GM06990 (cell line): ENCODE measurements around the gene EPC2.
"Not testable (repeated sequence)": the region's sequence is repeated elsewhere in the genome, so short reads cannot be mapped to it uniquely, and the experiment has no call there.

Experiments used
- DNase-seq: peaks from one replicate; pipeline ENCODE4 v3.0.0-alpha.2; 2011; ENCODE audit not compliant: insufficient read length; ENCODE audit errors: extremely low read depth
- H3K27me3 ChIP-seq: replicated peaks from 2 replicates; pipeline ENCODE4 v1.6.0; 2011; ENCODE audit warnings: low read length; ENCODE audit not compliant: control insufficient read depth, insufficient read depth
- H3K36me3 ChIP-seq: 2 replicates; pipeline ENCODE4 v1.5.1; 2011; ENCODE audit warnings: low read length; ENCODE audit not compliant: control insufficient read depth, insufficient read depth
- H3K4me3 ChIP-seq: replicated peaks from 2 replicates; pipeline ENCODE4 v1.5.1; 2011; ENCODE audit warnings: low read depth, mild to moderate bottlenecking, control low read depth, low read length
- CTCF ChIP-seq: IDR thresholded peaks from 2 replicates; pipeline ENCODE4 v1.5.1; 2011; ENCODE audit warnings: low read length, control low read depth, mild to moderate bottlenecking, inconsistent platforms; ENCODE audit not compliant: insufficient read depth, poor library complexity, severe bottlenecking

The EPC2 gene

GRCh38 chr2:148684507-148684906, 40.0 kb downstream of the EPC2 start:
- DNase-seq, result no peak
- no peak for TF ChIP-seq CTCF
- no peak overlapping the region for H3K4me3 ChIP-seq
- H3K27me3 ChIP-seq, result no peaks in the 10 kb centered on the region
- no peaks in the 10 kb centered on the region for H3K36me3 ChIP-seq

GRCh38 chr2:148687543-148687942, 43.0 kb downstream of the EPC2 start:
- TF ChIP-seq CTCF, result no peak
- Histone ChIP-seq H3K4me3 (no peak overlapping the region), H3K36me3 (no peaks in the 10 kb centered on the region; the same call in 1 of the 2 replicates), H3K27me3 (no peaks in the 10 kb centered on the region)
- DNase-seq, result no peak

GRCh38 chr2:148688011-148688410, 43.5 kb downstream of the EPC2 start:
- H3K27me3 ChIP-seq, H3K36me3 ChIP-seq, H3K4me3 ChIP-seq, DNase-seq: not testable (repeated sequence)

- H3K36me3 ChIP-seq, result no peaks in the 10 kb centered on the region; the same call in 1 of the 2 replicates
These were observed 52.4 kb downstream of the EPC2 start for GRCh38 chr2:148696985-148697384.

GRCh38 chr2:148699830-148700229, 55.3 kb downstream of the EPC2 start:
- no peak for TF ChIP-seq CTCF
- Histone ChIP-seq H3K4me3 (no peak overlapping the region), H3K27me3 (no peaks in the 10 kb centered on the region), H3K36me3 (no peaks in the 10 kb centered on the region; the same call in 1 of the 2 replicates)
- no peak for DNase-seq

More at GRCh38 chr2:148696985-148697384, 52.4 kb downstream of the EPC2 start:
- TF ChIP-seq CTCF, result no peak
- Histone ChIP-seq H3K27me3 (no peaks in the 10 kb centered on the region), H3K4me3 (no peak overlapping the region)
- no peak for DNase-seq

GRCh38 chr2:148701039-148701438, 56.5 kb downstream of the EPC2 start:
- H3K4me3 ChIP-seq, result no peak overlapping the region
- TF ChIP-seq CTCF, result no peak
- H3K27me3 ChIP-seq, result no peaks in the 10 kb centered on the region
- no peak for DNase-seq
- no peaks in the 10 kb centered on the region for H3K36me3 ChIP-seq
